ENCODE results near the gene ERP27. TPM values are rescaled to one million over a fixed set of nuclear protein-coding genes. Genes with fewer than 3 reads are reported as not detected.

ERP27 gene
- polyA plus RNA-seq, 1 of the 3 experiments (the other 2 are of a cell fraction): 0.64 TPM

DNA sequence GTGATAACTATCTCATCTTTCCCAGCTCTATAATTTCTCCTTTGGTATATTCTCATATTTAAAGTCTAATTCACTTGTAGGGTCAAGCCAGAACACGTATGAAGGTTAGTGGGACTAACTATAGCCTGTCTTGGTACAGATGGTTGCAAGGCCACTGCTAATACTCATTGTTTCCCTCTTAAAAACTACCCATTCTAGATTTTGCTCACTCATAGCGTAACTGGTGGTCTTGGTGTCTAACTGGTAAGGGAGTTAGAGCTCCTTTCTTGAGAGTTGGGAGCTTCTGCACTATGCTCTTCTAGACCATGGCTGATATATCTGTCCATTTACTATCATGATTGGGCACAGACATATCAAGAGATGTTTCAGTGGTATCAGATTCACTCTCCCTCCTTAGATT lies 61.5 kb downstream of the ERP27 start:
- WGBS (ENCODE audit: low lambda C conversion rate): 59% methylated on average over 2 of the region's 2 CpGs
- H2AFZ ChIP-seq (ENCODE audit: low read depth): no peak overlapping the region
- H3K9me2 ChIP-seq: no peaks in the 10 kb centered on the region; the same call in 1 of the 2 replicates
- no peaks in the 10 kb centered on the region for H3K9me3 ChIP-seq
- no peaks in the 10 kb centered on the region for H3K4me1 ChIP-seq (ENCODE audit: control insufficient read depth in 1 of 2, insufficient read depth in 2 of 2, low read depth in 1 of 2, low read length in 1 of 2)
- H3F3A ChIP-seq (replicated peaks; ENCODE audit: insufficient read depth): no peaks in the 10 kb centered on the region
- TF ChIP-seq GABPA (IDR thresholded peaks at IDR 0.05; ENCODE audit: low read depth): no peak
- no peak for TF ChIP-seq RXRA (IDR thresholded peaks at IDR 0.05; ENCODE audit: borderline replicate concordance, low read depth)
- no peak for TF ChIP-seq NRF1 (IDR thresholded peaks at IDR 0.05; ENCODE audit: low read depth, low read length)
- TF ChIP-seq EP300 (IDR thresholded peaks at IDR 0.05; ENCODE audit: borderline replicate concordance in 1 of 2, low read depth in 1 of 2, low read length in 1 of 2): no peak
- no peak for TF ChIP-seq EZH2phosphoT487 (IDR thresholded peaks at IDR 0.05; ENCODE audit: borderline replicate concordance, low read depth)
- no peak for TF ChIP-seq RAD21 (IDR thresholded peaks at IDR 0.05; ENCODE audit: low read length)
- no peak for TF ChIP-seq TAF1 (IDR thresholded peaks at IDR 0.05; ENCODE audit: borderline replicate concordance, low read depth, low read length)
- no peak for TF ChIP-seq MAX (IDR thresholded peaks at IDR 0.05; ENCODE audit: low read depth)
- no peak for TF ChIP-seq REST (IDR thresholded peaks at IDR 0.05; ENCODE audit: low read depth, low read length)
- no peak for TF ChIP-seq SIN3A (IDR thresholded peaks at IDR 0.05; ENCODE audit: borderline replicate concordance, low read depth, low read length)
- ChIA-PET CTCF (no interaction called here), POLR2A (no interaction called here)
- H3K27me3 ChIP-seq (ENCODE audit: insufficient read depth): no peaks in the 10 kb centered on the region
- DNase-seq: no peak
- H3K4me3 ChIP-seq (ENCODE audit: low read depth in 2 of 2, low read length in 1 of 2): no peak overlapping the region
- no peak overlapping the region for H3K4me2 ChIP-seq
- H3K79me2 ChIP-seq (ENCODE audit: insufficient read depth): no peaks in the 10 kb centered on the region
- H3K9ac ChIP-seq: no peak overlapping the region
- H4K20me1 ChIP-seq (ENCODE audit: insufficient read depth): no peaks in the 10 kb centered on the region
- no peak overlapping the region for H3K27ac ChIP-seq (ENCODE audit: low read depth in 2 of 2, low read length in 1 of 2)
- H3K36me3 ChIP-seq (replicated peaks in 1 of 2; ENCODE audit: control insufficient read depth in 1 of 2, insufficient read depth in 2 of 2, low read length in 1 of 2): peaks cover 0 to 2% of the 10 kb centered on the region in 2 experiments

GRCh38 chr12:14874882-14875281 lies 63.5 kb downstream of the ERP27 start:
- Histone ChIP-seq H3K9ac (no peak overlapping the region), H3K4me1 (ENCODE audit: control insufficient read depth in 1 of 2, insufficient read depth in 2 of 2, low read depth in 1 of 2, low read length in 1 of 2) (no peaks in the 10 kb centered on the region), H3K27me3 (ENCODE audit: insufficient read depth) (no peaks in the 10 kb centered on the region), H3K79me2 (ENCODE audit: insufficient read depth) (no peaks in the 10 kb centered on the region), H3K4me3 (ENCODE audit: low read depth in 2 of 2, low read length in 1 of 2) (no peak overlapping the region), H4K20me1 (ENCODE audit: insufficient read depth) (no peaks in the 10 kb centered on the region), H3K4me2 (no peak overlapping the region), H3K27ac (ENCODE audit: low read depth in 2 of 2, low read length in 1 of 2) (no peak overlapping the region), H3K9me3 (no peaks in the 10 kb centered on the region), H3K9me2 (no peaks in the 10 kb centered on the region), H2AFZ (ENCODE audit: low read depth) (no peak overlapping the region), H3F3A (replicated peaks; ENCODE audit: insufficient read depth) (no peaks in the 10 kb centered on the region), H3K36me3 (replicated peaks in 1 of 2; ENCODE audit: control insufficient read depth in 1 of 2, insufficient read depth in 2 of 2, low read length in 1 of 2) (no peaks in the 10 kb centered on the region)
- WGBS (ENCODE audit: low lambda C conversion rate): 36% methylated on average over 3 of the region's 3 CpGs
- DNase-seq: no peak
- ChIA-PET CTCF (no interaction called here), POLR2A (no interaction called here)
- TF ChIP-seq PBX3 (IDR thresholded peaks at IDR 0.05): 0 out of 2 replicates have a peak, but pooled peaks have one; percentile 9
- no peak for TF ChIP-seq POLR2AphosphoS5 (IDR thresholded peaks at IDR 0.05; ENCODE audit: low read depth, low read length)
- TF ChIP-seq TCF12 (IDR thresholded peaks at IDR 0.05): peak; percentile 55
